Heart left ventricle (tissue), 16 donors: ENCODE measurements around the gene VKORC1. TPM values are rescaled to one million over a fixed set of nuclear protein-coding genes. Genes with fewer than 3 reads are reported as not detected.

Source experiments
- ATAC-seq, 4 donors: fragments of 200-7000 bp; cut with Tn5 transposase; one replicate each; pipeline ENCODE4 v1.9.1; 2020 to 2022; ENCODE audit warnings: moderate library complexity in 4 of 4, mild to moderate bottlenecking in 3 of 4, moderate number of reproducible peaks in 1 of 4
- DNase-seq, 5 donors: peaks; one replicate each; pipeline ENCODE4 v3.0.0-alpha.2; 2020
- H3K27ac ChIP-seq, 12 donors: fragments of 200-600 bp; sonication (generic) in 4 of 12; one replicate each; pipeline versions ENCODE4 v1.5.0 to v1.8.0; 2016 to 2022; ENCODE audit warnings: mild to moderate bottlenecking in 2 of 12
- H3K27me3 ChIP-seq, 9 donors: fragments of 200-600 bp; sonication (generic) in 2 of 9; one replicate each; pipeline versions ENCODE4 v1.5.1 to v1.8.0; 2016 to 2022; ENCODE audit warnings: mild to moderate bottlenecking in 3 of 9
- H3K36me3 ChIP-seq, 9 donors: fragments of 200-600 bp; sonication (generic) in 2 of 9; one replicate each; pipeline versions ENCODE4 v1.5.0 to v1.8.0; 2018 to 2022; ENCODE audit warnings: mild to moderate bottlenecking in 2 of 9
- H3K4me1 ChIP-seq, 12 donors: fragments of 200-600 bp; sonication (generic) in 4 of 12; one replicate each; pipeline versions ENCODE4 v1.5.0 to v1.8.0; 2016 to 2022; ENCODE audit warnings: mild to moderate bottlenecking in 3 of 12
- H3K4me3 ChIP-seq, 12 donors: fragments of 200-600 bp; sonication (generic) in 4 of 12; one replicate each; pipeline versions ENCODE4 v1.5.0 to v1.8.0; 2017 to 2022; ENCODE audit warnings: mild to moderate bottlenecking in 9 of 12, moderate library complexity in 4 of 12
- H3K9me3 ChIP-seq, 12 donors: fragments of 200-600 bp; sonication (generic) in 4 of 12; one replicate each; pipeline versions ENCODE4 v1.5.0 to v1.8.0; 2016 to 2022; ENCODE audit warnings: mild to moderate bottlenecking in 1 of 12
- POLR2A ChIP-seq, 2 donors: fragments of 450-650 bp; IDR thresholded peaks; one replicate each; pipeline ENCODE4 v1.6.1; 2017; ENCODE audit warnings: antibody characterized with exemption in 2 of 2, mild to moderate bottlenecking in 2 of 2, moderate library complexity in 2 of 2
- WGBS, 4 donors: extraction: QIAGEN DNeasy Blood & Tissue Kit in 2 of 4; methylation state at CpG; one replicate each; pipeline versions ENCODE4 v1.1.5 to v1.1.7; 2013 to 2018; 5-methylcytosine and 5-hydroxymethylcytosine counted together
- intact Hi-C, 10 donors: fragments of 100-400 bp; cut with DNase I; formaldehyde crosslinking; loops; one replicate each; pipeline versions ENCODE4 v1.11.1 to v1.14.2; 2022
- polyA plus RNA-seq, 2 donors: library from polyadenylated mRNA; stranded (reverse); fragments of 200-250 nt; gene quantifications; one replicate each; pipeline ENCODE4 v1.2.3, GENCODE V29; 2013
- total RNA-seq, 9 donors: library from RNA; depleted of rRNA in 2 of 9; stranded (reverse); fragments of >200 nt in 2 of 9; fragmentation: NEBNext Ultra II Directional in 3 of 9; extraction: Animal tissue kit (Norgen Biotek cat#: 25700) in 3 of 9; gene quantifications; one replicate each; pipeline versions ENCODE4 v1.1.0 to v1.2.4, GENCODE V29; 2016 to 2023
- TF ChIP-seq, protein P1 (sequence below), 12 donors: fragments of 200-600 bp; sonication (generic) in 4 of 12; IDR thresholded peaks; one replicate each; pipeline versions ENCODE4 v1.5.0 to v1.8.0; 2018 to 2022; ENCODE audit warnings: antibody characterized with exemption in 12 of 12, mild to moderate bottlenecking in 5 of 12
- donor health status: ischemic (EF 13 %, LVEDD 7.1; RV severe dilation, severe dysfunction).
- donor health status: healthy with polysubstance abuse.
- donor health status: DM: no; HTN: yes; CAD: no.
- donor health status: DM: no; HTN: no; CAD: no.
- donor health status: ischemic (EF 25% LVEDD 6.9; RV normal size, moderate dysfunction).
- donor health status: ischemic (EF 25% LVEDD 5.7; RV mildly dilated, moderate dysfunction).
- donor health status: healthy.
- donor health status: DM: yes; HTN: yes; CAD: no.
- donor health status: ischemic (EF 35%, LVEDD 5.7; RV mildly dilated, moderate dysfunction).
- donor health status: nonischemic (EF 11% LVEDD 7.7; RV severe dilation, severe dysfunction).
- donor health status: DM: yes; HTN: yes; CAD: no.
- donor health status: PGD.
- donor health status: ischemic (EF 29% LVEDD 5.4; RV normal size, mild dysfunction).
- donor health status: nonischemic (EF 23%, LVEDD 6.1; RV moderate dilation, normal function).

Gene VKORC1
- total and polyA plus RNA-seq, 11 donors, result 25.9 to 134 (median 42.0) TPM

DNA sequence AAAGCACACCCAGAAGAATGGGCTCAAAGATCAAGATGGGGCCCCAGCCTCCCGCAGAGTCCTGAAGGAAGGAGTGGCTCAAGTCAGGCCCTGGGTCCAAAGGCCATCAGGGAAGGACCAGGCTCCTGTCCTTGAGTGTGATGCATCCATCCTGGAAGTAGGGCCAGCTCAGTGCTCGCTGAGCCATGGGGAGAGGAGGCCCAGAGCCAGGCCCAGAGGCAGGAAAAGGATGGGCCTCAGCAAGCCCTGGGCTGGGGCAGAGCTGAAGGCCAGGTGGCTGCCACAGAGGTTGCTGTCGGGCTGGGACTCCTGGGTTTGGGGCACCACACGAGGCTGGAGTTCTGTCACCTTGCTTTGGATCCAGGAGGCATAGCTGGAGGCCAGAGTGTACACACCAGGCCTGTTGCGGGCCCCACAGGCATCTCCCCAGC, 37.3 kb upstream of the VKORC1 start:
- WGBS, 4 donors, result 80 to 92% (median 88%) methylated on average over 2 to 5 of the region's 5 CpGs
- Histone ChIP-seq H3K9me3 (no peaks in the 10 kb centered on the region), H3K27ac (no peak overlapping the region), H3K4me1 (peaks cover 0 to 60% (median 17%) of the 10 kb centered on the region in 12 donors), H3K4me3 (no peak overlapping the region), H3K36me3 (peaks cover 6 to 58% (median 54%) of the 10 kb centered on the region in 9 donors), H3K27me3 (no peaks in the 10 kb centered on the region)
- ATAC-seq (no peak), DNase-seq (no peak)
- intact Hi-C loops, result no loop called here
- TF ChIP-seq, protein P1, sequence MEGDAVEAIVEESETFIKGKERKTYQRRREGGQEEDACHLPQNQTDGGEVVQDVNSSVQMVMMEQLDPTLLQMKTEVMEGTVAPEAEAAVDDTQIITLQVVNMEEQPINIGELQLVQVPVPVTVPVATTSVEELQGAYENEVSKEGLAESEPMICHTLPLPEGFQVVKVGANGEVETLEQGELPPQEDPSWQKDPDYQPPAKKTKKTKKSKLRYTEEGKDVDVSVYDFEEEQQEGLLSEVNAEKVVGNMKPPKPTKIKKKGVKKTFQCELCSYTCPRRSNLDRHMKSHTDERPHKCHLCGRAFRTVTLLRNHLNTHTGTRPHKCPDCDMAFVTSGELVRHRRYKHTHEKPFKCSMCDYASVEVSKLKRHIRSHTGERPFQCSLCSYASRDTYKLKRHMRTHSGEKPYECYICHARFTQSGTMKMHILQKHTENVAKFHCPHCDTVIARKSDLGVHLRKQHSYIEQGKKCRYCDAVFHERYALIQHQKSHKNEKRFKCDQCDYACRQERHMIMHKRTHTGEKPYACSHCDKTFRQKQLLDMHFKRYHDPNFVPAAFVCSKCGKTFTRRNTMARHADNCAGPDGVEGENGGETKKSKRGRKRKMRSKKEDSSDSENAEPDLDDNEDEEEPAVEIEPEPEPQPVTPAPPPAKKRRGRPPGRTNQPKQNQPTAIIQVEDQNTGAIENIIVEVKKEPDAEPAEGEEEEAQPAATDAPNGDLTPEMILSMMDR (IDR thresholded peaks at IDR 0.05), result no peak
- TF ChIP-seq POLR2A (IDR thresholded peaks at IDR 0.05), result no peak

DNA sequence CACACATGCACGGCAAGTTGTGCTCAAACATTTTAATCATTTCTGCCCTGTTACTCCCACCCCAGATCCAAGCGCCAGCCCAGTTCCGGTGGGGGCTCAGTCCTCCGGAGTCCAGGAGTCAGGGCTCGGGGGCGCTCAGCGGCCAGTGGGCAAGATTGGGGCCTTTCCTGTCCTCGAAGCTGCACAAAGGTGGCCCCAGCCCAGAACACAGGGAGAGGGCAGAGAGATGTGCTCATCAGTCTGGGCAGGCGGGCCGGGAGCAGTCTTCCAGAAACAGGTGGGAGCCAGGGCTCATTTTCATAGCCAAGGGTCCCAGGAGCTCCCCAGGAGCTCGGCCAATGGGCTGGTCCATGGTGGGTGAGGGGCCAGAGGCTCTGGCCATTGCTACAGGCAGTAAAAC, 36.8 kb upstream of the VKORC1 start:
- no peak for ATAC-seq
- no peak overlapping the region for H3K27ac ChIP-seq
- 90 to 95% (median 91%) methylated on average over 8 to 11 of the region's 11 CpGs for WGBS, 4 donors
- H3K27me3 ChIP-seq, result no peaks in the 10 kb centered on the region
- intact Hi-C loops, result no loop called here
- H3K36me3 ChIP-seq, result peaks cover 6 to 59% (median 57%) of the 10 kb centered on the region in 9 donors
- no peak overlapping the region for H3K4me3 ChIP-seq
- no peak for DNase-seq
- TF ChIP-seq POLR2A (IDR thresholded peaks at IDR 0.05), result no peak
- TF ChIP-seq, protein P1 (IDR thresholded peaks at IDR 0.05), result no peak
- no peaks in the 10 kb centered on the region for H3K9me3 ChIP-seq
- peaks cover 0 to 60% (median 17%) of the 10 kb centered on the region in 12 donors for H3K4me1 ChIP-seq

DNA sequence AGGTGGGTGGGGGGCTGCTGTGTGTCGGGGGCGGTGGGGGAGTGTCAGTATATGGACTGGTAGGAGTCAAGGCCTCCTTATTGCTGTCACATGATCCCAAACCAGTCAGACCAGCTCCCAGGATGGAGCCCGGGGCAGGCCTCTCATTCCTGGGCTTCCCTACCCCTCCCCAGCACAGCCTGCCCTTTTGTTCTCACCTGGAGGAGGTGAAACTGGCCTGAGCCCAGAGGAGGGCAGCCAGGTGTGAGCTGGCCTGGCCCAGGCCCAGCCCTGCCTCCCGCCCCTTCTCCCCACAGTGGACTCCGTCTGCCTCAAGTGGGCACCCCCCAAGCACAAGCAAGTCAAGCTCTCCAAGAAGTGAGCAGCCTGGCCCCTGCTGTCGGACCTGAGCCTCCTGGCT, 36.3 kb upstream of the VKORC1 start:
- TF ChIP-seq, protein P1 (IDR thresholded peaks at IDR 0.05), result no peak
- TF ChIP-seq POLR2A (IDR thresholded peaks at IDR 0.05), result no peak
- intact Hi-C loops, result no loop called here
- H3K27ac ChIP-seq, result no peak overlapping the region
- no peak overlapping the region for H3K4me3 ChIP-seq
- H3K4me1 ChIP-seq, result peaks cover 0 to 60% (median 17%) of the 10 kb centered on the region in 12 donors
- peaks cover 6 to 63% (median 57%) of the 10 kb centered on the region in 9 donors for H3K36me3 ChIP-seq
- DNase-seq, result no peak
- 68 to 90% (median 80%) methylated on average over 4 to 6 of the region's 6 CpGs for WGBS, 4 donors
- no peaks in the 10 kb centered on the region for H3K9me3 ChIP-seq
- ATAC-seq, result no peak
- no peaks in the 10 kb centered on the region for H3K27me3 ChIP-seq

DNA sequence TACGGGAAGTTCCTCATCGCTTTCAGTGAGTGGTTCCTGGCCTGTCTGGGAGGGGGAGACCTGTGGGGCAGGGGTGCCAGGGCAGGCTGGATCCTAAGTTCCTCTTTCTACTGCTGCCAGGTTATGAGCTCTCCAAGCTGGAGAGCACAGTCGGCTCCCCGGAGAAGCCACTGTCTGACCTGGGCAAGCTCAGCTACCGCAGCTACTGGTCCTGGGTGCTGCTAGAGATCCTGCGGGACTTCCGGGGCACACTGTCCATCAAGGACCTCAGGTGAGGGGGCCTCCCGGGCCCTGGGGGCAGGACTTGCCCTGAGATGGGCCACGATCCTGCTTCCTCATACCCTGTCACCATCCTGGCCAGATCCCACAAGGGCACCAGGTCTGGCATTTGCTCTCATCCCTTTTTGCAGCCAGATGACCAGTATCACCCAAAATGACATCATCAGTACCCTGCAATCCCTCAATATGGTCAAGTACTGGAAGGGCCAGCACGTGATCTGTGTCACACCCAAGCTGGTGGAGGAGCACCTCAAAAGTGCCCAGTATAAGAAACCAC, 35.8 kb upstream of the VKORC1 start:
- ATAC-seq, result no peak

More for the DNA sequence above, 35.8 kb upstream of the VKORC1 start:
- Histone ChIP-seq H3K27me3 (no peaks in the 10 kb centered on the region), H3K9me3 (no peaks in the 10 kb centered on the region), H3K36me3 (peaks cover 6 to 67% (median 57%) of the 10 kb centered on the region in 9 donors), H3K4me1 (peaks cover 0 to 60% (median 17%) of the 10 kb centered on the region in 12 donors), H3K27ac (peak overlapping the region in 8 of 12 donors; percentile 30 to 94 (median 67)), H3K4me3 (no peak overlapping the region)
- DNase-seq, result no peak
- 90 to 94% (median 91%) methylated on average over 6 to 10 of the region's 10 CpGs for WGBS, 4 donors
- TF ChIP-seq, protein P1 (IDR thresholded peaks at IDR 0.05), result no peak
- no peak for TF ChIP-seq POLR2A (IDR thresholded peaks at IDR 0.05)
- intact Hi-C loops, result no loop called here
